Sigmoid colon (tissue), 7 donors: ENCODE results near the gene SUPT3H. TPM values are rescaled to one million over a fixed set of nuclear protein-coding genes. Genes with fewer than 3 reads are reported as not detected.

ENCODE experiments used
- DNase-seq: peaks from one replicate; pipeline ENCODE4 v3.0.0-alpha.2; 2019
- H3K27ac ChIP-seq, 4 donors: fragments of 200-600 bp; sonication (generic); one replicate each; pipeline ENCODE4 v1.5.1; 2016 to 2019; ENCODE audit warnings: mild to moderate bottlenecking in 1 of 4
- H3K27me3 ChIP-seq, 3 donors: fragments of 200-600 bp; sonication (generic); one replicate each; pipeline ENCODE4 v1.5.1; 2019; ENCODE audit warnings: mild to moderate bottlenecking in 1 of 3
- H3K36me3 ChIP-seq, 4 donors: fragments of 200-600 bp; sonication (generic); one replicate each; pipeline ENCODE4 v1.5.1; 2016 to 2019
- H3K4me1 ChIP-seq, 4 donors: fragments of 200-600 bp; sonication (generic); one replicate each; pipeline ENCODE4 v1.5.1; 2017 to 2019
- H3K4me3 ChIP-seq, 4 donors: fragments of 200-600 bp; sonication (generic); one replicate each; pipeline ENCODE4 v1.5.1; 2017 to 2019; ENCODE audit warnings: mild to moderate bottlenecking in 2 of 4, moderate library complexity in 1 of 4
- H3K9me3 ChIP-seq, 4 donors: fragments of 200-600 bp in 3 of 4; sonication (generic) in 3 of 4; one replicate each; pipeline versions ENCODE4 v1.5.1 to v1.6.1; 2013 to 2019
- CTCF ChIP-seq, 4 experiments: fragments of 450-650 bp in 3 of 4; fragments of 200-600 bp in 1 of 4; IDR thresholded peaks; one replicate each; pipeline ENCODE4 v1.5.1; 2016 to 2019; ENCODE audit warnings: antibody characterized with exemption in 4 of 4, mild to moderate bottlenecking in 3 of 4, moderate library complexity in 2 of 4
- EP300 ChIP-seq, 4 donors: sonication (generic); formaldehyde crosslinking; IDR thresholded peaks; one replicate each; pipeline ENCODE4 v1.6.1; 2017; ENCODE audit warnings: antibody characterized with exemption in 4 of 4
- POLR2A ChIP-seq, 2 donors: fragments of 450-650 bp; IDR thresholded peaks; one replicate each; pipeline ENCODE4 v1.6.1; 2016; ENCODE audit warnings: antibody characterized with exemption in 2 of 2, mild to moderate bottlenecking in 2 of 2, moderate library complexity in 2 of 2
- POLR2AphosphoS5 ChIP-seq, 4 donors: sonication (generic); formaldehyde crosslinking; IDR thresholded peaks; one replicate each; pipeline ENCODE4 v1.6.1; 2017; ENCODE audit warnings: antibody characterized with exemption in 4 of 4
- WGBS, 2 donors: extraction: QIAGEN DNeasy Blood & Tissue Kit; methylation state at CpG; one replicate each; pipeline ENCODE4 v1.1.7; 2013; 5-methylcytosine and 5-hydroxymethylcytosine counted together
- intact Hi-C: fragments of 100-400 bp; cut with DNase I; formaldehyde crosslinking; loops from one replicate; pipeline ENCODE4 v1.15.1; 2023
- polyA plus RNA-seq, 3 donors: library from polyadenylated mRNA; stranded (reverse); fragments of 200-250 nt; gene quantifications; one replicate each; pipeline ENCODE4 v1.2.3, GENCODE V29; 2013
- total RNA-seq, 4 donors: library from RNA; depleted of rRNA; stranded (reverse); fragments of >200 nt; gene quantifications; one replicate each; pipeline ENCODE4 v1.1.0, GENCODE V29; 2016
- donor health status: healthy with polysubstance abuse.
- donor health status: Bipolar disorder and iron deficiency.
- donor health status: healthy.

SUPT3H gene
- total and polyA plus RNA-seq, 7 donors: 1.6 to 18.2 (median 10.6) TPM

GRCh38 chr6:44956396-44956795 lies 421.3 kb downstream of the SUPT3H start:
- Histone ChIP-seq H3K27ac (no peak overlapping the region), H3K27me3 (no peaks in the 10 kb centered on the region), H3K9me3 (no peaks in the 10 kb centered on the region), H3K4me3 (no peak overlapping the region), H3K4me1 (no peaks in the 10 kb centered on the region), H3K36me3 (peaks cover 0 to 14% (median 0%) of the 10 kb centered on the region in 4 donors)
- WGBS, 2 donors: 83 to 95% methylated on average over 5 of the region's 5 CpGs
- intact Hi-C loops: no loop called here
- no peak for DNase-seq
- TF ChIP-seq POLR2A (IDR thresholded peaks at IDR 0.05) (no peak), EP300 (IDR thresholded peaks at IDR 0.05) (no peak), CTCF (IDR thresholded peaks at IDR 0.05) (no peak), POLR2AphosphoS5 (IDR thresholded peaks at IDR 0.05) (no peak)

- WGBS, 2 donors: 95 to 96% methylated on average over 11 of the region's 11 CpGs
- TF ChIP-seq POLR2A (IDR thresholded peaks at IDR 0.05) (no peak), EP300 (IDR thresholded peaks at IDR 0.05) (no peak), CTCF (IDR thresholded peaks at IDR 0.05) (no peak), POLR2AphosphoS5 (IDR thresholded peaks at IDR 0.05) (no peak)
Observed at GRCh38 chr6:44955145-44955544, 422.6 kb downstream of the SUPT3H start.

GRCh38 chr6:44954281-44954680 lies 423.5 kb downstream of the SUPT3H start:
- TF ChIP-seq POLR2AphosphoS5 (IDR thresholded peaks at IDR 0.05) (no peak), CTCF (IDR thresholded peaks at IDR 0.05) (no peak), POLR2A (IDR thresholded peaks at IDR 0.05) (no peak), EP300 (IDR thresholded peaks at IDR 0.05) (no peak)
- no peaks in the 10 kb centered on the region for H3K4me1 ChIP-seq
- no peak overlapping the region for H3K27ac ChIP-seq
- H3K9me3 ChIP-seq: peaks cover 0 to 2% (median 0%) of the 10 kb centered on the region in 4 donors
- no peaks in the 10 kb centered on the region for H3K27me3 ChIP-seq
- no peak for DNase-seq
- H3K4me3 ChIP-seq: no peak overlapping the region
- intact Hi-C loops: no loop called here
- H3K36me3 ChIP-seq: peaks cover 0 to 17% (median 0%) of the 10 kb centered on the region in 4 donors
- 95% methylated on average over 4 of the region's 4 CpGs for WGBS, 2 donors

More at GRCh38 chr6:44955145-44955544, 422.6 kb downstream of the SUPT3H start:
- Histone ChIP-seq H3K36me3 (peaks cover 0 to 17% (median 0%) of the 10 kb centered on the region in 4 donors), H3K4me3 (no peak overlapping the region), H3K27me3 (no peaks in the 10 kb centered on the region), H3K4me1 (no peaks in the 10 kb centered on the region), H3K9me3 (no peaks in the 10 kb centered on the region), H3K27ac (no peak overlapping the region)
- intact Hi-C loops: no loop called here
- DNase-seq: no peak

GRCh38 chr6:44951253-44951747 lies 426.4 kb downstream of the SUPT3H start:
- 97% methylated on average over 2 of the region's 2 CpGs for WGBS, 2 donors
- H3K27ac ChIP-seq: no peak overlapping the region
- H3K4me3 ChIP-seq: no peak overlapping the region
- H3K36me3 ChIP-seq: peaks cover 0 to 17% (median 0%) of the 10 kb centered on the region in 4 donors
- no peak for DNase-seq
- H3K27me3 ChIP-seq: no peaks in the 10 kb centered on the region
- intact Hi-C loops: no loop called here
- peaks cover 0 to 4% (median 0%) of the 10 kb centered on the region in 4 donors for H3K9me3 ChIP-seq
- H3K4me1 ChIP-seq: no peaks in the 10 kb centered on the region
- TF ChIP-seq CTCF (IDR thresholded peaks at IDR 0.05): no peak
- TF ChIP-seq POLR2A (IDR thresholded peaks at IDR 0.05): no peak
- no peak for TF ChIP-seq POLR2AphosphoS5 (IDR thresholded peaks at IDR 0.05)
- no peak for TF ChIP-seq EP300 (IDR thresholded peaks at IDR 0.05)
